Stimulated activated CD8-positive, alpha-beta memory T cell treated with anti-CD3 and anti-CD28 coated beads, Interleukin-15, amount 100 ng/mL, for 1 hour (primary cell): Measurements from ENCODE around the gene BRCC3.

ENCODE experiments used
- DNase-seq: peaks from one replicate; pipeline ENCODE4 v3.0.0-alpha.2; 2020; ENCODE audit warnings: low read depth

The BRCC3 gene

GRCh38 chrX:155056877-155057792 is 14.2 kb upstream of the BRCC3 start:
- no peak for DNase-seq

- DNase-seq: no peak
Observed at GRCh38 chrX:155061760-155062159, 9.5 kb upstream of the BRCC3 start.

- DNase-seq: no peak
Observed at GRCh38 chrX:155065035-155065734, 6.1 kb upstream of the BRCC3 start.

DNA sequence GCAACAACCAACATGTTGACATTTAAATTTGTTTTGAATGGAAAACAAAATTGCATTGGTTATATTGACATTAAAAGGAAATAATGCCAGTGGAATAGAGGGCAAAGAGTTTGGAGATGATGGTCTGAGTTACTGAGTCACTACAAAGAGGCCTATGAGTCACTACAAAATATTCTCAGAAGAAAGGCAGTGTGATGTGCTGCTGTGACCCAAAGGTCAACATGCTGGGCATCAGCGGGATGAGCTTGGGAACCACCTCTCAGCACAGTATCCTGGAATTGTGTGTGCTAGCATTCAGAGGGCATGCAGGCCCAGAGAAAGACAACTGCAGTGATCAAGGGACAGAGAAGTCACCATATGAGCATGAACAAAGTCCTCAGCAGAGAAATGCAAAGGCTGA is 3.1 kb upstream of the BRCC3 start:
- DNase-seq: no peak

GRCh38 chrX:155069414-155069813 is 1.9 kb upstream of the BRCC3 start:
- DNase-seq: no peak

GRCh38 chrX:155070038-155070437 is 1.3 kb upstream of the BRCC3 start:
- DNase-seq: no peak

GRCh38 chrX:155070663-155070974 is 689 bp upstream of the BRCC3 start:
- DNase-seq: no peak

DNA sequence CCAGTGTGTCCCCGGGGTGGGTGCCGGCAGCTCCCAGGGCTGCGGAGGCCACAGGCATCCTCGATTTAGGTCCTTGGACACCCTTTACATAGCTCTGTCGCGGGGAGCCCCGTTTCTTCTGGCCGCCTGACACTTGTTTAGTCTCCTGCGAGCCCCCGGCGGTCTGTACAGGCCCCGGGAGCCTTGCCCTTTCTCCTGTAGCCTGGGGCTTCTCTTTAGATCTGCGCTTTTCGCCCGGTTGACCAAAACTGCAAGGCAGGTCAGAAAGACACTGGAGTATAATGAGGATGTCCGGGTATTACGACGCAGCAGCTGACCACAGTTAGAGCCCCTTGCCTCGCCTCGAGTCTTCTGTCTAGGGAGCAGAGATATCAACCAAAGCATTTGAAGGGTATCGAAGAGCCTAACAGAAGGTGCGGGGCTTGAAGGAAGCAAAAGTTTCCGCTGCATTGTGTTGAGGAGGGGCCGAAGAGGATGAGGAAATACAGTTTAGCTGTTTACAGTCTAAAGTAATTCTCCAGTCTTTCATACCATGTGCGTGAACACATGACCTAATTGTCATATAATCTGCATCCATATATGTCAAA is 479 bp downstream of the BRCC3 start:
- no peak for DNase-seq

- peak; percentile 12 for DNase-seq
Observed at GRCh38 chrX:155086202-155086840, 15.0 kb downstream of the BRCC3 start.

GRCh38 chrX:155086961-155087735 is 15.8 kb downstream of the BRCC3 start:
- no peak for DNase-seq

- no peak for DNase-seq
Observed at GRCh38 chrX:155094468-155095061, 23.3 kb downstream of the BRCC3 start.

DNA sequence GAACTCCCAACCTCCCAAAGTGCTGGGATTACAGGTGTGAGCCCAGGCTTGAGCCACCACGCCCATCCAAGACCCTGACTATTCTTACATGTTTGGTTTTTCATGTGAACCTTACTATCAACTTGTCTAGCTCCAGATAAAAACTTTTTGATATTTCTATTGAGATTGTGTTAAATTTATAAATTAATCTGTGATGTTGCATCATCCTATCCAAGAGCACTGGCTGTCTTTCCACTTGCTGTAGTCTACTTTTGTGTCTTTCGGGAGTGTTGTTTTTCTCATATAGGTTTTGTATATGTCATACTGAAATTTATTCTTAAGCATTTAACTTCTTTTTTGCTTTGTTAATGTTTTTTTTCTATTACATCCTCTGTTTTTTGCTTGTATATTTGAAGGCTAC is 34.6 kb downstream of the BRCC3 start:
- DNase-seq: no peak

DNA sequence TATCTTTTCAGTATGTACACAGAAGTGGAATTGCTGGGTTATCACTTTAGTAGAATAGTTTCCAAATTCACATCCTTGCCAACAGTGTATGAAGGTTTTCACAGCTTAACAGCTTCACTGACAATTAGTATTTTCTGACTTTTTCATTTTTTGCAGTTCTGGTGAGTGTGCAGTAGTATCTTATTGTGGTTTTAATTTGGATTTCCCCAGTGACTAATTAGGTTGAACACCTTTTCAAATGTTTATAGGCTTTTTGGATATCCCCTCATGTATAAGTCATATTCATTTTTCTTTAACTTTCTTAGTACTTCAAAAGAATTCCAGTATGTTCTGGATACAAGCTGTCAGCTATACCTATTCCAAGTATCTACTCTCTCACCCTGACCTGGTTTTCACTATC is 37.1 kb downstream of the BRCC3 start:
- no peak for DNase-seq

DNA sequence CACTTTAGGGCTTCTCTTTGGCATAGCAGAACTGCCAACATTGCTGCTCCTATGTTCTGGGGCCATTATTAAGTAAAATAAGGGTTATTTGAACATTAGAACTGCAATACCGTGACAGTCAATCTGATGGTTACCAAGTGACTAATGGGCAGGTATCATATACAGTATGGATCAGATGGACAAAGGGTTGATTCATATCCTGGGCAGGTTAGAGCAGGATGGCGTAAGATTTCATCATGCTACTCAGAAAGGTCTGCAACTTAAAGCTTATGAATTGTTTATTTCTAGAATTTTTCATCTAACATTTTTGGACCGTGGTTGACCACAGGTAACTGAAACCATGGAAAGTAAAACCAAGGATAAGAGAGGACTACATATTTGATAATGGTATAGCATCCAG is 40.9 kb downstream of the BRCC3 start:
- no peak for DNase-seq

- no peak for DNase-seq
Observed at GRCh38 chrX:155113097-155113496, 41.8 kb downstream of the BRCC3 start.

GRCh38 chrX:155115174-155115819 is 44.0 kb downstream of the BRCC3 start:
- DNase-seq: no peak

GRCh38 chrX:155127465-155127864 is 56.2 kb downstream of the BRCC3 start:
- DNase-seq: no peak

- no peak for DNase-seq
Observed at GRCh38 chrX:155127940-155128339, 56.6 kb downstream of the BRCC3 start.

DNA sequence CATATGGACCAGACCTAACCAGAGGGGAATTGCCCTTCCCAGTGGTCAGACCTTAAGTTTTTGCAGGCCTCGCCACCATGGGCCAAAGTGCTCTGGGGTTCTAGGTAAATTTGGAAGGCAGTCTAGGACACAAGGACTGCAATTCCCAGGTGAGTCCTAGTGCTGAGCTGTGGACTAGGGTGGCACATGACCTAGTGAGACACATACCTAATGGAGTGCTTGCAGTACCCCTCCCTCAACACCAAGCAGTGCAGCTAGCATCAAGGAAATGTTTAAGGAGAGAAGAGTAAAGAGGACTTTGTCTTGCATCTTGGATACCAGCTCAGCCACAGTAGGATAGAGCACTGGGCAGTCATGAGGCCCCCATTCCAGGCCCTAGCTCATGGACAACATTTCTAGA is 60.8 kb downstream of the BRCC3 start:
- DNase-seq: no peak

DNA sequence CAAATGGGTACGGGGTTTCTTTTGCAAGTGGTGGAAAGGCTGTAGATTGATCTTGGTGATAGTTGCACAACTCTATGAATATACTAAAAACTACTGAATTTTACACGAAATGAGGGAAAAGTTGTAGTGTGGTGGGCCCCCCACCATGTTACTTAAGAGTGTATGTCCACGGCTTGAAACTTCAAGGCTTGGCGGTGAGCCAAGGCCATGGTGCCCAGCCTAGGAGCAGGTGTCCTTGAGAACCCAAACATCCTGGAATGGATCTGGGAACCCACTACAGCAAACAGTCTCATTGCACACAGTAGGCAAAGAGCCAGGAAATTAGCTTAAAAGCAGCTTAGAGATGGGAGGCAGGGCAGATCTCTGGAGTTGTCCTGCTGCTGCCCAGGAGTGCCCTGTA is 62.9 kb downstream of the BRCC3 start:
- no peak for DNase-seq

- DNase-seq: no peak
Observed at GRCh38 chrX:155143959-155144548, 72.7 kb downstream of the BRCC3 start.
